D721Med (cell line): ENCODE data around the gene NUDT9.

ENCODE experiments used
- DNase-seq: peaks from one replicate; pipeline ENCODE4 v3.0.0; 2011; ENCODE audit warnings: low spot score; ENCODE audit not compliant: insufficient read length
- FAIRE-seq: peaks from 2 replicates; lab custom pipeline; 2011; peaks lifted over from hg19 to GRCh38; lab: Jason Lieb, UNC
- TF ChIP-seq, protein P1 (sequence below): IDR thresholded peaks from 2 replicates; pipeline ENCODE4 v1.5.1; 2012; ENCODE audit warnings: mild to moderate bottlenecking, control low read depth; ENCODE audit not compliant: insufficient read depth; ENCODE audit errors: missing control alignments

NUDT9 gene

DNA sequence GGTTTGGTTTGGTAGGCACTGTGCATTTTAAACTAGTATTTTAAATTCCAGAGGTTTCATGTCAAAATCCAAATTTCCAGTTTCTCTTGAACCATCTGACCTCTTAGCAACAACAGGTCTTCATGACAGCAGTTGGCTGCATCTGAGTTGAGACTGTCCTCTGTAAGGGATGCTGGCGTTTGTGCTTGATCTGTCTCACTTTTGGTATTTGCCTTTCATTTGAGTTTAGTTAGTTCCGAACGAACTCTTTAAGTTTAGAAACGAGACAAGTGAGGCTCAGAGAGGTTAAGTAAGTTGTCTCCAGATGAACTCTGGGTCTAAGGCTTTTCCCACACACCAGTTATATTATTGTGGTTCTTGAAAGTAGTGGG, 77.7 kb downstream of the NUDT9 start:
- FAIRE-seq (no peak), DNase-seq (no peak)
- TF ChIP-seq, protein P1, sequence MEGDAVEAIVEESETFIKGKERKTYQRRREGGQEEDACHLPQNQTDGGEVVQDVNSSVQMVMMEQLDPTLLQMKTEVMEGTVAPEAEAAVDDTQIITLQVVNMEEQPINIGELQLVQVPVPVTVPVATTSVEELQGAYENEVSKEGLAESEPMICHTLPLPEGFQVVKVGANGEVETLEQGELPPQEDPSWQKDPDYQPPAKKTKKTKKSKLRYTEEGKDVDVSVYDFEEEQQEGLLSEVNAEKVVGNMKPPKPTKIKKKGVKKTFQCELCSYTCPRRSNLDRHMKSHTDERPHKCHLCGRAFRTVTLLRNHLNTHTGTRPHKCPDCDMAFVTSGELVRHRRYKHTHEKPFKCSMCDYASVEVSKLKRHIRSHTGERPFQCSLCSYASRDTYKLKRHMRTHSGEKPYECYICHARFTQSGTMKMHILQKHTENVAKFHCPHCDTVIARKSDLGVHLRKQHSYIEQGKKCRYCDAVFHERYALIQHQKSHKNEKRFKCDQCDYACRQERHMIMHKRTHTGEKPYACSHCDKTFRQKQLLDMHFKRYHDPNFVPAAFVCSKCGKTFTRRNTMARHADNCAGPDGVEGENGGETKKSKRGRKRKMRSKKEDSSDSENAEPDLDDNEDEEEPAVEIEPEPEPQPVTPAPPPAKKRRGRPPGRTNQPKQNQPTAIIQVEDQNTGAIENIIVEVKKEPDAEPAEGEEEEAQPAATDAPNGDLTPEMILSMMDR: no peak

DNA sequence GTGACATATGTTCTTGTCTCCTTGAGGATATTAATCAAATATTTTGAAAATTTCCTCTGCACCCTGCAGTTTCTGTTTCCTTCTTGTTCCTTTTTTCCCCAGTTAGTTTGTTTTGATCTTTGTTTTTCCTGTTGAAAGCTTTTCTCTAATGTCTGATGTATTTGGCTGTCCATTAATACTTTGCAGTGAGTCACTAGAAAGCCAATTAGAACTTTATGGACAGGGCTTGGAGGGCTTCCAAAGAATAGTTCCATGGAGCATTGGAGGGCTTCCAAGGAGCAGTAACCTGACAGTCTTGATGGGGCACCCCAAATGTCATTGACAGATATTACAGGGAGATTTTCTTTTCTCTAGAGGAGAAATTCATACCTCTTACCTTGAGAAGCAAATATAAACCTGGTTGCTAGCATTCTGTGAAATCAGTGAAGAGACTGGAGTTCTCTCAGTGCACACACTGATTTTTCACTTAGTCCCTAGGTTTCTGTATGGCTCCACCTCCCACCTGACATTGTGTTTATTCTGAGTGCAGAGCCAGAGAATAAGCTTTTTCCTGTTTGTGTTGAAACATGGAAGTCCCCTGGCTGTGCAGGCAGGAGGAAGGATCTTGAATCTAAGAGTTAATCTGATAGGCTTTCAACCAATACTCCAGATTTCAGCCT, 80.3 kb downstream of the NUDT9 start:
- TF ChIP-seq, protein P1: no peak
- DNase-seq: no peak
- FAIRE-seq: no peak

DNA sequence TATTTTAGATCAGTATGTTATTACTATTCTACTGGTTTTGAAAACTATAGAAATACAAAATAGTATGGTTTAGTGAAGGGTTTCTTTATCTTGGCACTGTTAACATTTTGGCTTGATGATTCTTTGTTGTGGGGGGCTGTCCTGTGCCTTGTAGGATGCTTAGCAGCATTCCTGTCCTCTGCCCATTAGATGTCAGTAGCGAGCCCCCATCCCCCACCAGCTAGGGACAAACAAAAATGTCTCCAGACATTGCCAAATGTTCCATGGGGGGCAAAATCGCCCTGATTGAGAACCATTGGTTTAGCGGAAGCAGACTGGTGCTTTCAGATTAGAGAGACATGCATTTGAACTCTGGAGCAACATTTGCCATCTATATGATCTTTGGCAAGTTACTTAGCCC, 83.5 kb downstream of the NUDT9 start:
- FAIRE-seq: no peak
- DNase-seq: no peak
- TF ChIP-seq, protein P1: no peak

DNA sequence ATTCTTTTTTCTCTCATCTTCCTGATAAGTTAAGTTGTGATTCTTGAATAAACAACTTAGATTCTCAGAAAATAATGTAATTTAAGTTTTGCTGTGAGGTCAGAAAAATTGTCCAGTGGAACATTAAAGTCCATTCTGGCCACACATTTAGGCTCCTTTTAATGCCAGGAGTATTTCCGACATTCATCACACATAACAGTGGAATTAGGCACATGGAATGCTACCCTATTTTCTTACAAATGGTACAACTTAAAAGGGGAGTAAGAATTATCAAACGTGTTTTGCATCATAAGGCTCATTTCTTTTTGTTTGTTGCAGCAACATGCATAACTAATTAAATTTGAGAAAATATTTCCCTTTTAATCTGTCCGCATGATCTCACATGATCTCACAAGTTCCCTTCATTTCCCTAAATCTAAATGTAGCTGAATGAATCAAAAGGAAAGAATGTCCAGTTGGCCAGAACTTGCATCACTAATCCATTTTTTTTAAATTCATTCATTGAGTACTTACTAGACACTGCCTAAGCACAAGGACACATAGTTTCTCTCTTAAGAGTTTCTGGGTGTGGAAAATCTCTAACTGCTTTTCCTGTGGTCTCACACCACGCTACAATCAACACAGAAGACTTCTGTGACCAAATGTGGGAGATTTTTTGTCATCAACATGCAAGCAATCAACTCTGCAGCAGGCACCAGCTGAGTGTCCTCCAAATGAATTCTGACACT, 84.8 kb downstream of the NUDT9 start:
- TF ChIP-seq, protein P1: no peak
- FAIRE-seq (no peak), DNase-seq (no peak)
